IPS-15b (cell line): ENCODE results near the gene IMPDH1.
A peak's percentile ranks its signal among the peaks of the same experiment; 100 is the strongest.

Experiments used
- H3K27me3 ChIP-seq: one replicate; pipeline ENCODE4 v1.6.1; 2013; ENCODE audit warnings: low read length; ENCODE audit not compliant: control insufficient read depth, insufficient read depth
- H3K36me3 ChIP-seq: one replicate; pipeline ENCODE4 v1.6.1; 2013; ENCODE audit warnings: low read length; ENCODE audit not compliant: control insufficient read depth, insufficient read depth
- H3K4me1 ChIP-seq: one replicate; pipeline ENCODE4 v1.6.1; 2013; ENCODE audit warnings: mild to moderate bottlenecking, low read length; ENCODE audit not compliant: control insufficient read depth, insufficient read depth
- H3K4me3 ChIP-seq: one replicate; pipeline ENCODE4 v1.5.1; 2013; ENCODE audit warnings: low read depth, low read length
- H3K9ac ChIP-seq: one replicate; pipeline ENCODE4 v1.6.1; 2013; ENCODE audit warnings: low read depth, mild to moderate bottlenecking, low read length
- H3K9me3 ChIP-seq: one replicate; pipeline ENCODE4 v1.6.1; 2013; ENCODE audit warnings: mild to moderate bottlenecking, low read length; ENCODE audit not compliant: control insufficient read depth, insufficient read depth

The IMPDH1 gene

DNA sequence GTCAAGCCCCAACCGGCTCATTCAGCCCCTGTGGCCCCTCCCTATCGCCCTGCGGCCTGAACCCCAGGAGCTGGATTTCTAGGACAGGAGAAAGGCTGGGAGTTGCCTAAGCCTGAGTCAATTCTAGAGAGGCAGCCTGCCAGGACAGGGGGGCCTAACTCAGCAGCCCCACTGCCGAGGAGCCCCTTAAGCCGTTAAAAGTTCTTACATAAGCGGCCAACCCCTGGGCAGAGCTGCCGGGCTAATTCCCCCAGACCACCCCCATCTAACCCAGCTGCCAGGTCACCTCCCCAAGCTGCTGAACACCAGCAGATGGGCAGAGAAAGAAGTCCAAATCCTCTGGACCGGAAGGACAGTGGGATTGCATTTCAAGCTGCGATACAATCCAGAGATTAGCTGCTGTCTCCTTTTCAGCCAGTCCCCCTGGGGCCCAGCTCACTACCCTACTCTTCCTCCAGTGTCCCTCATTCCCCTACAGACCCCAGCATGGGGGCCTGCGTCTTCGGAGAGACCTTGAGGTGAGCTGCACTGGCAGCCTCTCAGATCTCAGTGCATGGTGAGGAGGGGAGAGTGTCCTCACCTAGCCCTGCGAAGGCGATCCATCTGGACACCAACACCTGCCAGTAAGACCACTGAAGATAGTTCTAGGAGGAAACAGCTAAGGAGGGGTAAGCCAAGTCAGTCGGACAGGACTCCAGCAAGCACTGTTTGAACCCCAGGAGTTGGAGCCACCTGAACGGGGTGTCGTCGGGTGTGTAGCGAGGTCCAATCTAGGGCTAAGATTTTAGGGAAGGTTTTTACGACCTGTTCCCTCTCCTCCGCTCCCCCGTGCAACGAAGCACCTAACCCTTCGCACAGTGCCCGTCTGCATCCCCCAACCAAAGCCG, 830 bp downstream of the IMPDH1 start:
- Histone ChIP-seq H3K9me3 (no peaks in the 10 kb centered on the region), H3K4me1 (peaks cover 17% of the 10 kb centered on the region), H3K4me3 (peak overlapping the region; percentile 80), H3K27me3 (peaks cover 84% of the 10 kb centered on the region), H3K9ac (no peak overlapping the region), H3K36me3 (no peaks in the 10 kb centered on the region)

DNA sequence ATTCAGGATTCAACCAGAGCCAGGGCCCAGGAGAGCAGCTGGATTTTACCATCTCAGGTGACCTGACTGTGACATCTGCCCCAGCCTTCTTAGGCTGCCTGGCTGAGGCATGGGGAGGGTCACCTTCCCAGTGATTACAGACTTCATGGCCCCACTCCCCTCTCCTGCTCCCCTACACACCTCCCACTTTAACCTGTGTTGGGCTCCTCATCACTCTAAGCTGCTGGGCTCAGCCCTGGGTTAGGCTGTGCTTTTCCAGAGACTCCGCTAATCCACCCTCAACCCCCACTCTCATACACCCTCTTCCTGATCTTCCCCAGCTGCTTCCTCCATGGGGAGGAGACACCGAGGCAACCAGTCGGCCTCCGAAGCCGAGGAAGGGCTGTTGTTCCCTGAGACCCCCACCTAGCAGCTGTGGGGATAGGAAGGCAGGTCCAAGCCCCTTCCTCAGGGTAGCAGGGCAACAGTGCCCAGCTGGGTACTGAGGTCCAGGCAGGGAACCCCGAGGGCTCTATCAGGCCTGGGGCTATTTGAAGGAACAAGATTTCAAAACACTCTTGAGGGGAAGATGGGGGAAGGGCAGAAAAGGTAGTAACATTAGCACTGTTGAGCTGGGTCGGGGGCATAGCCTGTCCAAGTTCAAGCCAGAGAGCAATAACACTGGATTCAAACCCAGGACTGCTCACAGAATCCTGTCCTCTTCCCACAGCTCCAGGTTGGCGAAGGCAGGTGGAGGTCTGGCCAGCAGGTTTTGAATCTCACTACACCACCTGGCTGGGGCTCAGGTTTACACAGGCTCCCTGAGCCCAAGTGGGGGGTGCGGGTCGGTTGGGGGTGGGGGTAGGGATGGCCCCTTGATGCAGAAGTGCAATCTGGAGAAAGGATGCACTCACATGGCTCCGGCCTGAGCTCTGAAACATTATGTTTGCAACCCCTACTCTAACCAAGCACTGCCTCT, 1.8 kb downstream of the IMPDH1 start:
- Histone ChIP-seq H3K9ac (no peak overlapping the region), H3K4me3 (peak overlapping the region; percentile 24)

DNA sequence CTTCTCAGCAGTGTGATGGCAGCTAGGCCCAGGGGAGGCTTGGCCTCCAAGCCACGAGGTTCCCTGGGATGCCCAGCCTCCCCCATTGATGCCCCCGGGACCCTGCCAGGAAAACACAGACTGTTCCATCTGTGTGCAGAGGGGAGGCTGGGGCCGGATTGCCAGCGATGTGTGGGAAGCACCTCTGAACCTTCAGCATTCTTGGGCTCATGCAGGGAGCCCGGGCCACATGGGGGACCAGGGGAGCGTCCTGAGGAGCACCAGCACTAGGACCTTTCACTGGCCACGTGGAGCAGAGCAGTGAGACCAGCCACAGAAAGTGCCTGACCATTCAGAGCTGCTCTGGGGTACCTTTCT, 2.6 kb downstream of the IMPDH1 start:
- no peaks in the 10 kb centered on the region for H3K9me3 ChIP-seq
- H3K4me3 ChIP-seq: peak overlapping the region; percentile 24
- no peak overlapping the region for H3K9ac ChIP-seq
- peaks cover 19% of the 10 kb centered on the region for H3K4me1 ChIP-seq
- peaks cover 88% of the 10 kb centered on the region for H3K27me3 ChIP-seq
- H3K36me3 ChIP-seq: no peaks in the 10 kb centered on the region

More for the DNA sequence above, 1.8 kb downstream of the IMPDH1 start:
- peaks cover 19% of the 10 kb centered on the region for H3K4me1 ChIP-seq
- H3K9me3 ChIP-seq: no peaks in the 10 kb centered on the region
- H3K27me3 ChIP-seq: peaks cover 84% of the 10 kb centered on the region
- H3K36me3 ChIP-seq: no peaks in the 10 kb centered on the region

DNA sequence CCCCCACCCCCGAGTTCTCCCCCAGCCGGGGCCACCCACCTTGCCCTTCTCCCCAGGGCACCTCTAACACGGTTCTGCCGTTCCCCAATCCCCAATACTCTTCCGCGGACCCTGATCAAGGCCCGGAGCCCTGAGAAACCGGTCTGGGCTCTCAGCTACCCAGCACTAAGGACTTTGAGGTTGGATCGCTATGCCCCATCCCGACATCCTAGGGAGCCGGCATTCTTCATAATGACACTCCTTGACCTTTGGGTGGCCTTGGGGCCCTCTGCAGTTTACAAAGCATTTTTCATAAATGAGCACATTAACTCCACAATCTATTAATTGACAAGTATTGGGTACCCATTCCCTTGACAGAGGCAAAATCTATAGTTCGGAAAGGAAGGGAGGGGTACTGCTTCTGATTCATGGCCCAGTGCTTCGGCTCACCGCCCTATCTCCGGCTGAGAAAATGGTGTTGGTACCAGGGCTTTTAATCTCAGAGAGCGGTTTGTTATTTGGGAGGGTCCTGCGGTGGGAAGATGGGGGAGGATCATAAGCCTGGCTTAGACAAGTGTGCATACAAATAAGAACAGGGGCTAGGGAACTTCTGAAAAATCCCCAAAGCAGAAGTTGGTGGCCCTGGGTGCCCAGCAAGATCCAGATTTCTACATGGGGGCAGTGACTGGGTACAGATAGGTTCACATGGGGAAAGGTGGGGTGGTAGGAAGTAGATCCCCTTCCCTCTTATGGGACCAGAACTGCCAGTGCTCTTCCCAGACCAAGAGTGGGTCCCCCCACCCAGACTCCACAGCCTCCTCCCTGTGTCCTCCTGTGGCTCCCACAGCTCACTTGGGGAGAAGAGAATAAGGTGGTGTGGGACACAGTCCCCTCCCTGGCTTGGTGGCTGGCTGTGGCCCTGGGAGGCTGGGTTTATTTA, 3.2 kb downstream of the IMPDH1 start:
- Histone ChIP-seq H3K36me3 (no peaks in the 10 kb centered on the region), H3K27me3 (peaks cover 84% of the 10 kb centered on the region), H3K4me3 (peak overlapping the region; percentile 6), H3K9me3 (no peaks in the 10 kb centered on the region), H3K4me1 (peaks cover 19% of the 10 kb centered on the region), H3K9ac (no peak overlapping the region)

DNA sequence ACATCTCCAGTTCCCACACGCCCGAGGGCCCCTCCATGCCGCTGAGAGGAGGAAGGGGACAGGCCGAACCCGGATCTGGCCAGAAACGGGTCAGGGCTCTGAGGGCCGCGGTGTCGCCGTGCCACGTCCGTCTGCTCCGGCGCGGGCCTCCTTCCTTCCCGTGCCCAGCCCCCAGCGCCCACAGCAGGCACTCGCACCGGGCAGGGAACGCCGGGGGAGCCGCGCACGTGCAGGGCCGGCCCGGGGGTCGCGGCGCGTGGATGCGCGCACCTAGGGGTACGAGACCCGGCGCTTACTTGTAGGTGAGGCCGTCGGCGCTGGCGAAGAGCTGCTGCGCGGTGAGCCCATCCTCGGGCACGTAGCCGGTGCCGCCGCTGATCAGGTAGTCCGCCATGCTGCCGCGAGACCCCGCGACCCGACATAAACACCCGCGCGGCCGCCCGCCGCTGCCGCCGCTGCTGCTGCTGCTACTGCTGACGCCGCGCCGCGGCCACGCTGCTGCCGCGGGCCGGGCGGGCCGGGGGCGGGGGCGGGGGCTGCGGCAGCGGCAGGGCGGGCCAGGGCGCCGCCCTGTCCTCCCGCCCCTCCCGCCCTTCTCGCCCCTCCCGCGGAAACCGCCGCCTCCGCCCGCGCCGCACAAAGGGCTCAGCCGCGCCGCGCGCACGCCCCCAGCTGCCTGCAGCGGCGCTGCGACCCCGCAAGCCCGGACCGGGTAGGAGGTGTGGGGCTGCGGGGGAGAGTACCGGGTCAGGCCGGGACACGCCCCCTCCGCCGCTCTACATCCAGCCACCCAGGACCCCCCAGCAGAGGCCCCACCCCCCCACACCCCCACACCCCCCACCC, 4.1 kb downstream of the IMPDH1 start:
- Histone ChIP-seq H3K27me3 (peaks cover 82% of the 10 kb centered on the region), H3K4me1 (peaks cover 19% of the 10 kb centered on the region), H3K4me3 (peak overlapping the region; percentile 52), H3K9ac (peak overlapping the region; percentile 50), H3K36me3 (no peaks in the 10 kb centered on the region), H3K9me3 (no peaks in the 10 kb centered on the region)

DNA sequence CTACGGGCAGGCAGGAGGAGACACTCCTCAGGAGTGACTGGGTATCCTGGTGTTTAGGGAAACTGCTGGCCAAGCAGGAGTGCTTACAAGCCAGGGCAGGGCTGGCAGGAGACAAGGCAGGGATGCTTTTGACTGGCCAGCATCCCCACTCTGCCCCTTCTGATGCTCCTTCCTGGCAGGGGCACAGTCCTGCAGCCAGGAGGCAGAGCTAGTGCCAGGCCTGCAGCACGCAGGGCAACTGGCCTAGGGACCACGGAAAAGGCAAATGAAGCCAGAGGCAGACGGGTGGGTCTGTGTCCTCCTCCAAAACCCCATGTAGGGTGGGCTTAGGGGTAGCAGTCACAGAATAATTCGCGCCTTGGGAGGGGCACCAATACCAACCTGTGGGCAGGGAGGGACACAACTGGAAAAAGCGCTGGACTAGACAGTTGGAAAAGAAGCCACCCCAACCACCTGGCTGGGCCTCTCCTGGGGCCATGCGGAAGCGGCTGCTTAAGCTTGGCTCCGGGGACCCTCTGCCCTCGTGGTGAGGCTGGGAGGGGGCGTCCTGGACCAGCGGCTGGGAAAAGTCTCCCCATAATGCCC, 4.8 kb downstream of the IMPDH1 start:
- Histone ChIP-seq H3K27me3 (peaks cover 75% of the 10 kb centered on the region), H3K4me1 (peaks cover 19% of the 10 kb centered on the region), H3K4me3 (peak overlapping the region; percentile 52), H3K36me3 (no peaks in the 10 kb centered on the region), H3K9ac (peak overlapping the region; percentile 50), H3K9me3 (no peaks in the 10 kb centered on the region)

DNA sequence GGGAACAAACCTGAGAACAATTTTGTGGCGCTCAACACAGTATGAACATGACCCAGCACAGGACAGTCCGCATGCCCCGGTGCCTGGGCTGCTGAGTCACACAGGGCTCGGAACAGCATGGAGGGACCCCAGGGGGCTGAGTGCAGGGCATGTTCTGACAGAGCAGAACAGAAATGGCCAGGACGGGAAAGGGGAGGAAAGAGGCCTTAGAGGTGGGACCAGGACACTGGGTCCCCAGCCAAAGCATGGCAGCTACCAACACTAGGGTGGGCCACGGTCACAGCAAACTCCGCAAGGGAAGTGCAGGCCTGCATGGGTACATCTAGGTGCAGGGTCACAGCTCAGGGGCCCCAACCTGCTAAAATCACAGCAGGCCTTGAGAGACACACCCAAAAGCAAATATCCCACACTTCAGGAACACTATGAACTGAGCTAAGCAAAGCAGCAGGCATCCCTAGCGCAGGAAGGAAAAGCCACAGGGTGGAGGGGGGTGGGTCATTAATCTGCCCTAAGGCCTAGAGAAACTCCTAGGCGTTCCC, 5.6 kb downstream of the IMPDH1 start:
- Histone ChIP-seq H3K36me3 (no peaks in the 10 kb centered on the region), H3K9ac (no peak overlapping the region), H3K4me3 (peak overlapping the region; percentile 21), H3K4me1 (peaks cover 19% of the 10 kb centered on the region), H3K9me3 (no peaks in the 10 kb centered on the region), H3K27me3 (peaks cover 72% of the 10 kb centered on the region)

DNA sequence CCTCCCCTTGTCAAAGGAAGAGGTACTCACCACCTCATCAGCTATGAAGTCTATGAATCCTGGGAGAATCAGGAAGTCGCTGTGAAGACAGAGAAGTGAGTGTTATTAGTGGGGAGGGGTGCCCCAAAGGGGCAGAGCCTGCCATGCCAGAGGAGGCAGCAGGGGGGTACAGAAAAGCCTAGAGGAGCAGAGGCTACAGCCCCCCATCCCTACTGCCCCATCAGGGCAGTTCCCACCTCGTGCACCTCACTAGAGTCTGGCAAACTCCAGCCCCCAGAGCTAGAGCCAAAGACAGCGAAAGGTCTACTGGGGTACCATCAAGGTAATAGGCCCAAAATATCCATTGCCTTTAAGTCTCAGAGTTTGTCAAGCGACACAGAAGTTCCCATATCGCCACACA, 6.1 kb downstream of the IMPDH1 start:
- Histone ChIP-seq H3K27me3 (peaks cover 66% of the 10 kb centered on the region), H3K36me3 (no peaks in the 10 kb centered on the region), H3K4me3 (no peak overlapping the region), H3K9me3 (no peaks in the 10 kb centered on the region), H3K4me1 (peaks cover 16% of the 10 kb centered on the region), H3K9ac (no peak overlapping the region)

DNA sequence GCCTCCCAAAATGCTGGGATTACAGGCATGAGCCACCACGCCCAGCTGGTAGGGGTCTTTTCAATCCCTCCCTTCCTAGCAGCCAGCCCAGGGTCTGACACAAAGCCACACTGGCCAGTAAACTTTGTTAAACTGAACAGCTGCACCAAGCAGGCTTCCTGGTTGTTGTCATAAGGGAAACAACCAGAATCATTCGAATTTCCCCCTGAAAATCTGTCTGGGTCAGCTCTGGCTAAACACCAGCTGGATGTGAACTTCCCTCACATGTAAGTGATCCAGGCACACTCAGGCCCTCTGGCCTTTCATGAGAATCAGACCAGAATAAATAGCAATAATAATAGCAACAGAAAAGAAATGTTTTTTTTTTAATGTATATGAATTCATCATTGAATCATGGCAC, 7.4 kb downstream of the IMPDH1 start:
- Histone ChIP-seq H3K9ac (no peak overlapping the region), H3K4me1 (peaks cover 6% of the 10 kb centered on the region), H3K9me3 (no peaks in the 10 kb centered on the region), H3K36me3 (no peaks in the 10 kb centered on the region), H3K4me3 (no peak overlapping the region), H3K27me3 (peaks cover 53% of the 10 kb centered on the region)

DNA sequence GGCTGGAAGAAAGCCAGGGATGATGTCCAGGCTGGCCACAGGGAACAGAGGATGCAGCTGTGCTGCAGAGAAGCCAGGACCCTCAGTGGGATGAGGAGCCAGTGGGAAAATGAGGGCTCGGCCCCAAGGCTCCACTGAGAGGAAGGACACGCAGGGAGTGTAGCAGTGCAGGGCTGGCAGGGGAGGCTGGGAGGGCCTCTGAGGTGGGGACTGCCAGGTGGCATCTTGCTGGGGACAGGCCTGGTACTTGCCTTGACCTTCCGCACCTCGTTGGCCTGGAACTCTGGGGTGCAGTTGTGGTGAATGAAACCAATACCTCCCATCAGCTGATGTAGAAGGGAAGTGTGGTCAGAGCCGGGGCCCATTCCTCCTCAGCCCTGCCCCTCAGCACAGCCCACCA, 9.2 kb downstream of the IMPDH1 start:
- Histone ChIP-seq H3K4me3 (no peak overlapping the region), H3K4me1 (peaks cover 6% of the 10 kb centered on the region), H3K27me3 (peaks cover 41% of the 10 kb centered on the region), H3K9ac (no peak overlapping the region), H3K36me3 (no peaks in the 10 kb centered on the region), H3K9me3 (no peaks in the 10 kb centered on the region)
